Lower leg skin (tissue), 3 donors: ENCODE data around the gene CPLX3.

ENCODE experiments used
- CTCF ChIP-seq, 3 donors: fragments of 450-650 bp; IDR thresholded peaks; one replicate each; pipeline ENCODE4 v1.5.1; 2016; ENCODE audit warnings: antibody characterized with exemption in 3 of 3, mild to moderate bottlenecking in 3 of 3, moderate library complexity in 2 of 3
- POLR2A ChIP-seq, 2 donors: fragments of 450-650 bp; IDR thresholded peaks; one replicate each; pipeline ENCODE4 v1.6.1; 2016 to 2017; ENCODE audit warnings: antibody characterized with exemption in 2 of 2, mild to moderate bottlenecking in 1 of 2, moderate library complexity in 1 of 2

GRCh38 chr15:74809956-74810355 lies 16.5 kb upstream of the CPLX3 start:
- TF ChIP-seq CTCF (IDR thresholded peaks at IDR 0.05) (no peak), POLR2A (IDR thresholded peaks at IDR 0.05) (no peak)
